Astrocyte (in vitro differentiated cells and primary cell): ENCODE results near the gene CDH26. TPM values are rescaled to one million over a fixed set of nuclear protein-coding genes. Genes with fewer than 3 reads are reported as not detected.

Experiments used
- DNase-seq: peaks from one replicate; pipeline ENCODE4 v3.0.0-alpha.2; 2010; ENCODE audit warnings: low read depth
- FAIRE-seq: peaks from 2 replicates; lab custom pipeline; 2011; peaks lifted over from hg19 to GRCh38; lab: Jason Lieb, UNC
- H2AFZ ChIP-seq: 2 replicates; pipeline ENCODE4 v1.6.0; 2012; ENCODE audit warnings: low read depth, low read length, inconsistent platforms
- H3K27ac ChIP-seq: 2 replicates; pipeline ENCODE4 v1.5.1; 2011; ENCODE audit warnings: low read depth, low read length, inconsistent platforms
- H3K27me3 ChIP-seq: 2 replicates; pipeline ENCODE4 v1.6.0; 2011; ENCODE audit warnings: low read length, inconsistent platforms; ENCODE audit not compliant: insufficient read depth
- H3K36me3 ChIP-seq: 2 replicates; pipeline ENCODE4 v1.5.1; 2011; ENCODE audit warnings: low read length, inconsistent platforms; ENCODE audit not compliant: insufficient read depth
- H3K4me1 ChIP-seq: 2 replicates; pipeline ENCODE4 v1.5.1; 2011; ENCODE audit warnings: low read length, inconsistent platforms; ENCODE audit not compliant: insufficient read depth
- H3K4me2 ChIP-seq: 2 replicates; pipeline ENCODE4 v1.6.0; 2012; ENCODE audit warnings: low read length, inconsistent platforms
- H3K4me3 ChIP-seq: 2 replicates; pipeline ENCODE4 v1.5.1; 2011; ENCODE audit warnings: low read depth, mild to moderate bottlenecking, low read length, inconsistent platforms; ENCODE audit not compliant: insufficient read depth
- H3K79me2 ChIP-seq: 2 replicates; pipeline ENCODE4 v1.6.0; 2012; ENCODE audit warnings: mild to moderate bottlenecking, low read length, inconsistent platforms; ENCODE audit not compliant: insufficient read depth
- H3K9ac ChIP-seq: 2 replicates; pipeline ENCODE4 v1.6.0; 2012; ENCODE audit warnings: mild to moderate bottlenecking, low read length, inconsistent platforms
- H3K9me3 ChIP-seq: 2 replicates; pipeline ENCODE4 v1.5.1; 2012; ENCODE audit warnings: low read depth, mild to moderate bottlenecking, low read length, inconsistent platforms; ENCODE audit not compliant: insufficient read depth
- H4K20me1 ChIP-seq: 2 replicates; pipeline ENCODE4 v1.6.0; 2012; ENCODE audit warnings: low read length, inconsistent platforms; ENCODE audit not compliant: insufficient read depth
- H3K27ac Mint-ChIP-seq: one replicate; pipeline ENCODE4 v1.8.0; 2021; ENCODE audit warnings: mild to moderate bottlenecking, mixed read lengths; ENCODE audit not compliant: unreplicated experiment
- H3K27me3 Mint-ChIP-seq: one replicate; pipeline ENCODE4 v1.8.0; 2021; ENCODE audit warnings: low read depth, mixed read lengths; ENCODE audit not compliant: unreplicated experiment
- H3K36me3 Mint-ChIP-seq: one replicate; pipeline ENCODE4 v1.8.0; 2021; ENCODE audit warnings: low read depth, mixed read lengths; ENCODE audit not compliant: unreplicated experiment
- H3K4me1 Mint-ChIP-seq: one replicate; pipeline ENCODE4 v1.8.0; 2021; ENCODE audit warnings: low read depth, mixed read lengths; ENCODE audit not compliant: unreplicated experiment
- H3K4me3 Mint-ChIP-seq: one replicate; pipeline ENCODE4 v1.8.0; 2021; ENCODE audit warnings: mild to moderate bottlenecking, moderate library complexity, mixed read lengths; ENCODE audit not compliant: unreplicated experiment
- H3K9me3 Mint-ChIP-seq: one replicate; pipeline ENCODE4 v1.8.0; 2021; ENCODE audit warnings: mild to moderate bottlenecking, mixed read lengths; ENCODE audit not compliant: unreplicated experiment
- EZH2 ChIP-seq: IDR thresholded peaks from 2 replicates; pipeline ENCODE4 v1.6.1; 2012; ENCODE audit warnings: mild to moderate bottlenecking, low read length, inconsistent platforms; ENCODE audit not compliant: insufficient read depth
- total RNA-seq: library from RNA; stranded (reverse); gene quantifications from 2 replicates; pipeline ENCODE4 v1.2.1, GENCODE V29; 2021
- TF ChIP-seq, protein P1 (sequence below): IDR thresholded peaks from 2 replicates; pipeline ENCODE4 v1.5.1; 2011; ENCODE audit warnings: low read depth, mild to moderate bottlenecking, inconsistent platforms, low read length, moderate library complexity; ENCODE audit not compliant: insufficient read depth

CDH26 gene
- total RNA-seq, 1 donor from 2014 or later, result 0.34 TPM

DNA sequence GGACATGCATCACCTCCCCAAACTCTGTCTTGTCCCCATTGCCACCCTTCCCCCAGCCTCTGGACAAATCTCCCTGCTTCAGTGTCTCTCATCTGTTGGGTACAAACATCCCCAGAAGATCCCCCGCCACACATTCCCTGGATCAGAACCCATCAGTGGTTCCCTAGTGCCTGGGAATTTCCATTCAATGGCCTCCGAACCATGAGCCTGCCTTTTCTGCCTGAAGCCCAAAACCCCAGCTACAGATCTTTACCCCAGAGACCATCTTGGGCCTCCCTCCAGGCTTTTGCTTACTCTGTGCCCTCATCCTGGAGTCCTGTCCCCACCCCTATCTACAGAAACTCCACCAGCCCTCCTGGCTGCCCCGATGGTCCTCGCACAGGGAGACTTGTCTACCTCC is 78.1 kb downstream of the CDH26 start:
- Histone ChIP-seq H3K36me3 (no peaks in the 10 kb centered on the region), H3K4me2 (no peak overlapping the region), H4K20me1 (no peaks in the 10 kb centered on the region), H3K27ac (no peak overlapping the region), H3K4me3 (no peak overlapping the region), H3K9me3 (no peaks in the 10 kb centered on the region), H3K4me1 (no peaks in the 10 kb centered on the region), H2AFZ (no peak overlapping the region), H3K79me2 (no peaks in the 10 kb centered on the region), H3K9ac (no peak overlapping the region), H3K27me3 (no peaks in the 10 kb centered on the region)
- DNase-seq, result no peak
- H3K27me3 Mint-ChIP-seq, result no peaks in the 10 kb centered on the region
- no peak overlapping the region for H3K27ac Mint-ChIP-seq
- no peaks in the 10 kb centered on the region for H3K36me3 Mint-ChIP-seq
- no peak for TF ChIP-seq EZH2
- TF ChIP-seq, protein P1, sequence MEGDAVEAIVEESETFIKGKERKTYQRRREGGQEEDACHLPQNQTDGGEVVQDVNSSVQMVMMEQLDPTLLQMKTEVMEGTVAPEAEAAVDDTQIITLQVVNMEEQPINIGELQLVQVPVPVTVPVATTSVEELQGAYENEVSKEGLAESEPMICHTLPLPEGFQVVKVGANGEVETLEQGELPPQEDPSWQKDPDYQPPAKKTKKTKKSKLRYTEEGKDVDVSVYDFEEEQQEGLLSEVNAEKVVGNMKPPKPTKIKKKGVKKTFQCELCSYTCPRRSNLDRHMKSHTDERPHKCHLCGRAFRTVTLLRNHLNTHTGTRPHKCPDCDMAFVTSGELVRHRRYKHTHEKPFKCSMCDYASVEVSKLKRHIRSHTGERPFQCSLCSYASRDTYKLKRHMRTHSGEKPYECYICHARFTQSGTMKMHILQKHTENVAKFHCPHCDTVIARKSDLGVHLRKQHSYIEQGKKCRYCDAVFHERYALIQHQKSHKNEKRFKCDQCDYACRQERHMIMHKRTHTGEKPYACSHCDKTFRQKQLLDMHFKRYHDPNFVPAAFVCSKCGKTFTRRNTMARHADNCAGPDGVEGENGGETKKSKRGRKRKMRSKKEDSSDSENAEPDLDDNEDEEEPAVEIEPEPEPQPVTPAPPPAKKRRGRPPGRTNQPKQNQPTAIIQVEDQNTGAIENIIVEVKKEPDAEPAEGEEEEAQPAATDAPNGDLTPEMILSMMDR, result no peak
- peaks cover 3% of the 10 kb centered on the region for H3K9me3 Mint-ChIP-seq
- no peak overlapping the region for H3K4me3 Mint-ChIP-seq
- H3K4me1 Mint-ChIP-seq, result peaks cover 31% of the 10 kb centered on the region
- FAIRE-seq, result no peak

DNA sequence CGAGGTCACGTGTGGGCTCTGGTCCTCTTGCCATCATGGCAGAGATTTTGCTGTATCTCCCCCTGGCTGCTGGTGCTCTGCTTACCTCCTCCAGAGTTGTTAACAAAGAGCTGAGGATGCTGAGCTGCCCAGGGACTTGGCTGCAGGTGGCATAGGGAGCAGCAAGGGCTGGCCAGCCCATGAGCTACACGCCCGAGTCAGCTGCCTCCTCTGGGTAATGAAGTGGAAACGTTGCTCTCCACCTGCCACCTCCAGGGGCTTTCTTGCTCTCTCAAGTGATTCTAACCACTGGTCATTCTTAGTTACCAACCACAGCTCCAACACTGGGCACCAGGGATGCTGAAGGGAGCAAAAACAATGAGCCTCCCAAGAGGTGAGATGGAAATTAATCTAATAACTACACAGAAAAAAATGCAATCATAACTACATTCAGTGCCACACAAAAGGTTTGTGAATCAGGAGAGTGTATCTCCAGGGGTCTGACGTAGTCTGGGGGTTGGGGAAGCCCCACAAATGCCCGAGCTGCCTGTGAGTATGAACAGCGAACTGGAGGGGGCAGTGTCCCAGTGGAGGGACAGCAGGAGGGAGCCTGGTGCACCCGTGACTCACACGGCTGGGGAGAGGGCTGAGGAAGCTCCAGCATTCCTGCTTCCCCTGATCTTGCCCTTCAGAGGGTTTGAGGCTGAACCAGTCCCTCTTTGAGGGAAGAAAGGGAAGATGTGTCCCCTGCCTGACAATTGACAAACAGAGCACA is 78.7 kb downstream of the CDH26 start:
- Histone ChIP-seq H3K36me3 (no peaks in the 10 kb centered on the region), H3K79me2 (no peaks in the 10 kb centered on the region), H4K20me1 (no peaks in the 10 kb centered on the region), H3K9ac (no peak overlapping the region), H3K4me2 (peak overlapping the region; percentile 20), H3K4me1 (no peaks in the 10 kb centered on the region), H2AFZ (no peak overlapping the region), H3K4me3 (no peak overlapping the region), H3K9me3 (no peaks in the 10 kb centered on the region), H3K27ac (no peak overlapping the region), H3K27me3 (no peaks in the 10 kb centered on the region)
- H3K27me3 Mint-ChIP-seq, result no peaks in the 10 kb centered on the region
- peak; percentile 29 for DNase-seq
- peaks cover 3% of the 10 kb centered on the region for H3K9me3 Mint-ChIP-seq
- no peak for FAIRE-seq
- no peak overlapping the region for H3K27ac Mint-ChIP-seq
- H3K36me3 Mint-ChIP-seq, result no peaks in the 10 kb centered on the region
- H3K4me1 Mint-ChIP-seq, result peaks cover 37% of the 10 kb centered on the region
- TF ChIP-seq, protein P1, result peak; percentile 29
- no peak for TF ChIP-seq EZH2
- no peak overlapping the region for H3K4me3 Mint-ChIP-seq

DNA sequence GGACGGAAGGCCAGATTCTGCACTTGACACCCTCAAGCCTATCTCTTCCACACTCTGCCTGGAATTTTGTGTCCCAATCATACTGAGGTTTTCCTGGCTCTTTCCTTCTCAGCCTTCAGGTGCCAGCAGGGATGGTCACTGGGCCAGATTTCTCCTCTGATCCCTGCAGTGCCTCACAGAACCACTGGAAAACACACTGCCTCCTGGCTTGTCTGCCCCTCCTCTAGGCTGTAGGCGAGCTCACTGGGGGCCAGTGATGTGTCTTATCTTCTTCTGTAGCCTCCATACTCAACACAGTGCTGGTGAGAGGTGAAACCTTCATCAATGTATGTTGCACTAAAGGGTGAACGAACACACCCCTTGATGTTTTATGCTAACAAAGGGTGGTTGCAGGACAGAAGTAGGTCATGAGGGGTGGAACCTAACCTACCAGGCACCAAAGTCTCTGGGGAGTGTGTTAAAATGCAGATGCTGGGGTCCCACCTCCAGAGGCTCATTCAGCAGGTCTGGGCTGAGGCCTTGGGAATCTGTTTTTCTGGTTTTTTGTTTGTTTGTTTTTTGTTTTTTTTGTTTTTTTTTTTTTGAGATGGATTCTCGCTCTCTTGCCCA is 80.3 kb downstream of the CDH26 start:
- no peaks in the 10 kb centered on the region for H3K9me3 ChIP-seq
- no peaks in the 10 kb centered on the region for H3K36me3 Mint-ChIP-seq
- H3K27ac ChIP-seq, result no peak overlapping the region
- no peaks in the 10 kb centered on the region for H3K79me2 ChIP-seq
- H3K4me1 Mint-ChIP-seq, result peaks cover 39% of the 10 kb centered on the region
- H3K9me3 Mint-ChIP-seq, result peaks cover 3% of the 10 kb centered on the region
- H3K27me3 ChIP-seq, result no peaks in the 10 kb centered on the region
- H4K20me1 ChIP-seq, result no peaks in the 10 kb centered on the region
- TF ChIP-seq, protein P1, result no peak
- no peak for TF ChIP-seq EZH2
- no peak for DNase-seq
- H3K9ac ChIP-seq, result no peak overlapping the region
- no peak overlapping the region for H3K4me2 ChIP-seq
- no peak overlapping the region for H3K27ac Mint-ChIP-seq
- H3K36me3 ChIP-seq, result no peaks in the 10 kb centered on the region
- FAIRE-seq, result no peak
- H3K27me3 Mint-ChIP-seq, result no peaks in the 10 kb centered on the region
- H2AFZ ChIP-seq, result no peak overlapping the region
- no peak overlapping the region for H3K4me3 ChIP-seq
- no peak overlapping the region for H3K4me3 Mint-ChIP-seq
- no peaks in the 10 kb centered on the region for H3K4me1 ChIP-seq
